HG03045 (cell line): ENCODE data around the gene PRKACA.

Source experiments
- ATAC-seq: cut with Tn5 transposase; IDR thresholded peaks from one replicate; pipeline ENCODE4 v1.9.1; 2021; ENCODE audit warnings: mild to moderate bottlenecking, moderate library complexity; ENCODE audit not compliant: unreplicated experiment

PRKACA gene

GRCh38 chr19:14096272-14096992 lies 21.1 kb downstream of the PRKACA start:
- no peak for ATAC-seq

DNA sequence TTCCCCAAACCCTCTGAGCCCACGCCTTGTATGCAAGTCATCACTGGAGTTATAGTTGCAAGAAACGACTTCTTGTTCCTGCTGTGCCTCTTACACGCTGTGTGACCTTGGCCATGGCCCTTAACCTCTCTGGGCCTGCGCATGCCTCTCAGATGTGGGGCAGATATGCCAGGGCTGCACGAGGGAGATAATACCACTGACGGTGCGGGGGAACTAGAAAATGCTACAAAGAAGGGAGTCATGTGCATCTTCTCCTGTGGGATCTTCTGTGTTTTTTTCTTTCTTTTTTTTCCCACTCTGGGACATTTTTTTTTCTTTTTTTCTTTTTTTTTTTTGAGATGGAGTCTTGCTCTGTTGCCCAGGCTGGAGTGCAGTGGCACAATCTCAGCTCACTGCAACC lies 22.7 kb downstream of the PRKACA start:
- ATAC-seq, result no peak

DNA sequence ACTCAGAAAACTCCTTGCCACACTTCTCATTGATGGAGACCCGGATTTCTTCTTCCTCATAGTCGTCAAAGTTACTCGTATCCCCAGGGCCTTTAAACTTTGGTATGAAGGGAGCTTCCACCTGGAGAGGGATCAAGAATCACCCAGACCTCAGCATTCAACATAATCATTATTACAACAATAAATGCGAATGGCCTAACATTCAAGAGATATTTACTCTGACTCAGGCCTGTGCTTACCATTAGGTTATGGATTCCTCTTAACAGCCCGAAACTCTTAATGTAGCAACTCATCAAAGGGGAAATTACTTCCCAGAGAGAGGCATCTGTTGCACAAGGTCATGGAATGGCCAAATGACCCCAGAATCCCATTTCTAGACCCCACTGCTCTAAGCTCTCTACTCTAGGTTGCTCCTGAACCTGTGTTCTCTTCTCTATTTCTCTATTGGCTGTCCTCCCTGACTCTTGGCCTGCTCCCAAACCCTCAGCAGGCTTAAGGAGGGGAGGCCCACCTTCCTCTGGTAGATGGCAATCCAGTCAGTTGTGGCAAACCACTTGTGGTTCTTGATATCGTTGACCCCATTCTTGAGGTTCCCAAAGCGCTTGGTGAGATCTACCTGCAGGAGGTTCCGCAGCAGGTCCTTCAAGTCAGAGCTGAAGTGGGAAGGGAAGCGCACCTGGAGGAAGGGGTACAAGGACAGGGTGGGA lies 24.3 kb downstream of the PRKACA start:
- ATAC-seq, result no peak

DNA sequence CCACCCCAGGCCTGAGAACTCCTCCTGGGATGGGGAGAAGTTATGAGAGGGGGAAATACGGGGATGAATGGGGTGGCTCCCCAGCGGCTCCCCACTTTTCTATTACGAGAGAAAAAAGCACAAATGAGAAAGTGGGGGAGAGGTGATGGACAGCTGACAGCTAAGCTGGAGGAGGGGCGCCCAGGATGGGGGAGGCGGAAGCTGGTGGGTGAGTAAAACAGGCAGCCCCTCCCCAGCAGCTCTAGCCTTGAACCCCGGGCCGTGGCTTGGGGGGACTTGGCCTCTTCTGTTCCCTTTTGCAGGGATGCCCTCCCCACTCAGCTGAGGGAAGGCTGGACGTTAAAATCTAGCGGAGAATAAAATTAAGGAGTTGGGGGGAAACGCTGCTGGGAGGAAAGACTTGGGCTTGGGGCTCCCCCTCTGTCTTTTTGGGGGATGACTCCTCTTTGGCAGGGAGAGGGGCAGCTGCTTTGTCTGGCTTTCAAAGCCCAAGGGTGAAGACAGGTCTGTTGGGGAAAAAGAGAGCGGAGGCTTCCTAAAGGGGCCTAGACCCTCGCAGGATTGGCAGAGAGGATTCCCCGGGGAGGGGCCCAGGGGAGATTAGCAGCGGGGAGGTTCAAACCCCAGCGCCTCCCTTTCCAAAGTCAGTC lies 25.6 kb downstream of the PRKACA start:
- ATAC-seq, result peak; percentile 10

- ATAC-seq, result peak; percentile 53
Measured at GRCh38 chr19:14091081-14091812, 26.3 kb downstream of the PRKACA start.

- ATAC-seq, result peak; percentile 45
Measured at GRCh38 chr19:14090509-14091080, 27.0 kb downstream of the PRKACA start, which contains the start of gene SAMD1. SAMD1 (minus strand) TSS chr19:14090751.

GRCh38 chr19:14089662-14090508 lies 27.7 kb downstream of the PRKACA start:
- ATAC-seq, result peak; percentile 19

- ATAC-seq, result no peak
Measured at GRCh38 chr19:14089412-14089661, 28.2 kb downstream of the PRKACA start.

GRCh38 chr19:14088634-14089411 lies 28.7 kb downstream of the PRKACA start:
- ATAC-seq, result no peak

DNA sequence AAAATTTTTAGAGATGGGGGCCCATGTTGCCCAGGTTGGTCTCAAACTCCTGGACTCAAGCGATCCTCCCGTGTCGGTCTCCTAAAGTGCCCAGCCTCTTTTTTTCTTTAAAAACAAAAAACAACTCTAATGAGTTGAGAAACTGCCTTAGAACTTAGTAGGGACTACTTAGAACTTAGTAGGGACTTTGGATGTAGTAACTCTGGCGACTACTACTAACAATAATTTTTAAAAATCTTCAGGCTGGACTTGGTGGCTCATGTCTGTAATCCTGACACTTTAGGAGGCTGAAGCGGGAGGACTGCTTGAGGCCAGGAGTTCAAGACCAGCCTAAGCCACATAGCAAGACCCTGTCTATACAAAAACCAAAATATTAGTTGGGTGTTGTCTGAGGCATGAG lies 31.5 kb downstream of the PRKACA start:
- ATAC-seq, result no peak

DNA sequence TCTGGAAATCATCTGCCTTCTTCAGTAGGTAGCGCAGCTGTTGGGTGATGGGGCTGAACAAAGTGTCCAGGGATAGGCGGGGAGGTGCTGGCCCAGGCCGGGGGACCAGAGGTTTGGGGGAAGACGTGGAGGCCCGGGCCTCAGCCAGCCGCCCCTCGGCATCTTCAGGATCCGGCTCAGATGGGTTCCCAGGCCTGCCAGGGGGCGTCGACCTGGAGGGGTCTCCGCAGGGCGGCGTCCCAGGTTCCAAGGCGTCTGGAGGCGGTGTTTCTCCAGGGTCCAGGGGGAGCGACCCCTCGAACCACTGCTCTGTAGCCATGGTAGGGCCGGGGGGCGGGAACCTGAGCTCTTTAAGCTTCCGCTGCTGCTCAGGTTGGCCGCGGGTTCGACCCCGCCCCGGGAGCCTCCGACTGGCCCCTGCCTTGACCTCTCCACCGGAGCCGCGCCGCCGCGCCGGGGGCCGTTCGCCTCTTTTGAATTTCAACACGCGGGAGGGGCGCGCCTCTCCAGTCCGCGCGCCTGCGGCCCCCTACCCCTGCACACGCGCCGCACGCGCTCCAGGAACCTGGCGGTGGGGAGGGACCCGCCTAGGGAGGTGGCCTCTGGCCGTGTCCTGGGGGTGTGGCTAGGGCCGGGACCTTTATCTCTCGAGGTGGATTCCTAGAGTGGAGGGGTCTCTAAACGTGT lies 32.1 kb downstream of the PRKACA start, which contains the start of gene C19orf67:
Gene C19orf67 (minus strand): TSS at position 475 of the 687 bp plus-strand sequence. CDS start 156 bp downstream, at position 319.
- no peak for ATAC-seq

GRCh38 chr19:14082675-14082960 lies 34.9 kb downstream of the PRKACA start:
- ATAC-seq, result no peak

DNA sequence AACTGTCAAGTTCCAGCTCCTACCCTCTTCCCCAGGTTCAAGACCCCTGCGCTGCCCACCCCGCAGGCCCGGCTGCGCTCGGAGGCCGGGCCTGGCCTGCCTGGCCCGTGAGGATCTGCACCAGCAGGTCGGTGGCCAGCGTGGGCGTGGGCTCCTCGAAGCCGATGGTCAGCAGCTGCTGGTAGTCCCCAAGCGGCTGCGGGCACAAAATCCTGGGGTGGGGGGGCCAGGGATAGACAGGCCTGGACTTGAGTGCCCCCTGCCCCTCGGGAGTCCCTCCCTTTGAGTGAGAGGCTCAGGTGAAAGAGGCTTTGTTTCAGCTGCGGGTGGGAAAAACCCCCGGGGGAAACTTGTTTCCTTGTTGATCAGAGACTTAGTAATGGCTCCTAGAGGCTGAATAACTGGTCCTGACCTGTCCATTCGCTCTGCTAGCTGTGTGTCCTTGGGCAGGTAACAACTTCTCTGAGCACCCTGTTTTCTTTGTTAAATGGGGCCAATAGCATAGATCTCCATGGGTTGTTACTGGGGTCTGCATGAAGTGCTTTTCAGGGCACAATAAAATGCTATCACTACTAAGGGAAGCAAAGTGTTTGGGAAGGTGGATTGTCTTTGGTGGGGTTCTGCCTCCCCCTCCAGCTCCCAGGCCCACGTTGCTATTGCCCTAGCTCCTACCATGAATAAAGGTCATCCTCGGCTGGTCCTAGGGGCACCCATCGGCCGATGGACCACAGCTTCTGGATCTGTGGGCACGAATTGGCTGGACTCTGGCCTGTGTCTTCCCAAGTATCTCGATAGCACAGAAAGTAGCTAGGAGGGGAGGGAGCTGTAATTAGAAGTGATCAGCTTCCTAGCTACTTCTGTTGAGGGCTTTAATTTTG lies 35.5 kb downstream of the PRKACA start:
- ATAC-seq, result peak; percentile 5

GRCh38 chr19:14080887-14081796 lies 36.4 kb downstream of the PRKACA start:
- peak; percentile 78 for ATAC-seq

GRCh38 chr19:14078411-14078810 lies 39.2 kb downstream of the PRKACA start:
- ATAC-seq, result no peak

DNA sequence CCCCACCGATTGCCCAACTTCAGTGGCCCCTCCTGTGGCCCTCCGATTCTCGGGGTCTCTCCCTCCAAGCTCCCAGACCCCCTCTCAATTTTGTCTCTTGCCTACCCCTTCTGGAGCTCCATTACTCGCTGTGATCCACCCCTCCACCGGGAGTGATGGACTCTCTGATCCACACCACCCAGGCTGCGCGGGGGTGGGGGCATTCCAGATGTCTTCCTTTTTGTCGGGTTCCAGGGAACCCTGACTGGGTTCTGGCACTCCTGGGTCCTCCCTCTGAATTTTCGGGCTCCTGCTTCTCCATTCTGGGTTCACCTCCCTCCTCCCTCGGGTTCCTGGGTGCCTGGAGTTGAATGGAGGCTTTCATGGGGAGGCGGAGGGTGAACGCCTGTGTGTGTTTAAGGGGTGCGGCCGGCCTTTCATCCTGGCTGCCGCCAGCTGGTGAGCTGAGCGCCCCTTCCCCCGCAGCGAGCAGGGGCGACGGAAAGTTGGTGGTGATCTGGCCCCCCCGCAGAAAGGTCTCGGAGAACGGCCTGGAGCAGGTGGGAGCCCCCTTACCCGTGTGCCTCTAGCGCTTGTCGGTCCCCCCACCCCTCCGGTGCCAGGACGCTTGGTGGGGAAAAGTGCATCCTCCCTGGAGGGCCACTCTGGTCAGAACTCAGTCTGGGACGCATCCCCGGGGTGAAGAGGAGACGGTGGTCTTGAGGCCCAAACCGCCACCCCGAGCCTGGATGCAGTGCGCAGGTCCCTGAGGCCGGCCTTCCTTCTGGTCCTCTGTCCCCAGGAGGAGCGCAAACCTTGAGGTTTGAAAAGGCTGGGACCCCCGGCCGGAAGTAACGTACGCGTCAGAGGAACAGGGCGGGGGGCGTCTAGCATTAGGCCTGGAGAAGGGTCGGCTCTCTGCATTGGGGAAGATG lies 43.4 kb downstream of the PRKACA start:
- ATAC-seq, result no peak
